GM12878 (cell line): ENCODE results near the gene ARID3A. TPM values are rescaled to one million over a fixed set of nuclear protein-coding genes. Genes with fewer than 3 reads are reported as not detected.

Experiments used
- BHLHE40 ChIP-seq, 2 experiments: fragments of 450-650 bp in 1 of 2; IDR thresholded peaks; 2 replicates each; pipeline ENCODE4 v1.6.1; 2011 to 2017; ENCODE audit warnings: low read depth in 2 of 2, borderline replicate concordance in 1 of 2, improper control_type of control experiment in 1 of 2, low read length in 1 of 2, mild to moderate bottlenecking in 1 of 2
- CREM ChIP-seq: IDR thresholded peaks from 2 replicates; pipeline ENCODE4 v1.6.1; 2014; ENCODE audit warnings: antibody characterized with exemption, low read depth
- DPF2 ChIP-seq: fragments of 450-650 bp; IDR thresholded peaks from 2 replicates; pipeline ENCODE4 v1.6.1; 2017; ENCODE audit warnings: mild to moderate bottlenecking
- HDAC2 ChIP-seq: fragments of 200-600 bp; sonication (generic); IDR thresholded peaks from 2 replicates; pipeline ENCODE4 v1.6.1; 2017
- JUNB ChIP-seq: IDR thresholded peaks from 2 replicates; pipeline ENCODE4 v1.6.1; 2016; ENCODE audit warnings: antibody characterized with exemption, mild to moderate bottlenecking
- JUND ChIP-seq: IDR thresholded peaks from 2 replicates; pipeline ENCODE4 v1.6.1; 2012; ENCODE audit warnings: low read depth, mild to moderate bottlenecking, low read length, improper control_type of control experiment, moderate library complexity
- LARP7 ChIP-seq: fragments of 450-650 bp; IDR thresholded peaks from 2 replicates; pipeline ENCODE4 v1.6.1; 2017; ENCODE audit warnings: mild to moderate bottlenecking
- MEF2A ChIP-seq: IDR thresholded peaks from 2 replicates; pipeline ENCODE4 v1.6.1; 2011; ENCODE audit warnings: low read depth, mild to moderate bottlenecking, low read length, moderate library complexity; ENCODE audit not compliant: insufficient read depth
- NR2F1 ChIP-seq: fragments of 450-650 bp; conservative IDR thresholded peaks from 2 replicates; pipeline ENCODE4 v1.6.1; 2017; ENCODE audit warnings: mild to moderate bottlenecking
- RB1 ChIP-seq: fragments of 450-650 bp; formaldehyde crosslinking; IDR thresholded peaks from 2 replicates; pipeline ENCODE4 v1.6.1; 2017; ENCODE audit warnings: mild to moderate bottlenecking, borderline replicate concordance
- RELA ChIP-seq: fragments of 450-650 bp; IDR thresholded peaks from 2 replicates; pipeline ENCODE4 v1.8.0; 2014; ENCODE audit warnings: borderline replicate concordance; ENCODE audit not compliant: partially characterized antibody
- RFX5 ChIP-seq: IDR thresholded peaks from 2 replicates; pipeline ENCODE4 v1.6.1; 2011; ENCODE audit warnings: low read depth, low read length, improper control_type of control experiment
- SREBF1 ChIP-seq: IDR thresholded peaks from 2 replicates; pipeline ENCODE4 v1.6.1; 2012; ENCODE audit warnings: mild to moderate bottlenecking, low read length
- SREBF2 ChIP-seq: IDR thresholded peaks from 2 replicates; pipeline ENCODE4 v1.6.1; 2012; ENCODE audit warnings: mild to moderate bottlenecking, low read length
- TCF3 ChIP-seq: IDR thresholded peaks from 2 replicates; pipeline ENCODE4 v1.6.1; 2012; ENCODE audit warnings: low read depth, mild to moderate bottlenecking, low read length, borderline replicate concordance; ENCODE audit not compliant: insufficient read depth
- polyA plus RNA-seq, 11 experiments: library from polyadenylated mRNA; depleted of rRNA in 4 of 11; unstranded in 6 of 11; stranded (reverse) in 5 of 11; fragments of >200 nt; fragmentation: Nextera tagmentation in 4 of 11; fragmentation: Illumina TruSeq in 1 of 11; extraction: Ambion mirVana in 4 of 11; extraction: Trizol in 1 of 11; gene quantifications; 1 replicate in 1 of 11; 2 replicates in 10 of 11; pipeline versions ENCODE4 v1.2.1 to v1.2.3, GENCODE V29; 2011 to 2016; ENCODE audit warnings: inconsistent platforms in 2 of 11, missing spikeins in 2 of 11, low read depth in 1 of 11
- total RNA-seq, 4 experiments: library from RNA; depleted of rRNA in 3 of 4; stranded (reverse); fragments of >200 nt in 3 of 4; fragmentation: Illumina TruSeq in 1 of 4; extraction: Trizol in 1 of 4; gene quantifications; 2 replicates each; pipeline versions ENCODE4 v1.2.1 to v1.2.3, GENCODE V29; 2013 to 2021
- TF ChIP-seq, protein P1 (sequence below): fragments of 450-650 bp; IDR thresholded peaks from 2 replicates; pipeline ENCODE4 v1.6.1; 2017; ENCODE audit warnings: mild to moderate bottlenecking, moderate library complexity
- TF ChIP-seq, protein P2 (sequence below): fragments of 450-650 bp; formaldehyde crosslinking; IDR thresholded peaks from 2 replicates; pipeline ENCODE4 v1.4.0; 2022; ENCODE audit warnings: mild to moderate bottlenecking, moderate library complexity
- TF ChIP-seq, protein P3 (sequence below): IDR thresholded peaks from 2 replicates; pipeline ENCODE4 v1.6.1; 2012; ENCODE audit warnings: low read depth, low read length, improper control_type of control experiment
- TF ChIP-seq, protein P4 (sequence below): fragments of 450-650 bp; IDR thresholded peaks from 2 replicates; pipeline ENCODE4 v1.6.1; 2014; ENCODE audit warnings: mild to moderate bottlenecking
- TF ChIP-seq, protein P5 (sequence below): IDR thresholded peaks from 2 replicates; pipeline ENCODE4 v1.6.1; 2011; ENCODE audit warnings: borderline replicate concordance, low read depth, mild to moderate bottlenecking, moderate library complexity, mixed read lengths, low read length; ENCODE audit not compliant: insufficient read depth; ENCODE audit errors: extremely low read length

ARID3A gene
- total and polyA plus RNA-seq, 10 of the 15 experiments (the other 5 are each of a cell fraction or from before 2014, with no cell fraction given), result 0.76 to 70.0 (median 16.7) TPM

DNA sequence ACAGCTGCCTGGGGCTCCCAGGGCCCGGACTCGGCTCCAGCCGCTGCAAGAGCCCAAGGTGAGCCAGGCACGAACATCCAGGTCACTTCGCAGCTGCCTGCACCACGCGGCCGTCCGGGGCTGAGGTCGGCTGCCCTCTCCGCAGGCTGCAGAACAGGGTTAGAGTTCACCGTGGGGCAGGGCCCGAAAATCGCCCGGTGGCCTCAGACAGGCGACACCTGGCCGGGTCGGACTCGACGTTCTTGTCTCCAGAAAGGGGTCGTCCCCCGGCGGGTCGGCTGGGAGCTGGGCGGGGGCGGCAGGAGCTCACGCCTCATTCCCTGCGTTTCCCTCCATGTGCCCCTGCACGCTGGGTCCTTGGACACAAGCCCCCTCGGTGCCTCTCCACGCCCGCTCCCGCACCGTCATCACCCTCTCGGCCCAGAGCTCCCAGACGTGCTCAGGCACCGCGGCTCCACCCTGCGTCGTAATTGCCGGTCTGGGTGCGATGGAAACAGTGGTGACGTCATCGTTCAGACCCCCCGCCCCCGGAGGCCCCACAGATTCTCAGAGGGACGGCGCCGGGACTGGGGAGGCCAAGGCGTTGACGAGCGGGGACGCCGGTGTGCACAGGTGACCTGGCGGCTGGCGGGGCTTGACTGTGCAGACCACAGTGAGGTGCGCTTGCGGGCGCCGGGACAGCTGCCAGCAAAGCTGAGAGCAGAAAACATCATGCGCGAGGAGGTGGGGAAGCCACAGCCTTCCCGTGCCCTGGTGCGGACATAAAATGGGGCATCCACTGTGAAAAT is 70.4 kb downstream of the ARID3A start (continued):
- TF ChIP-seq JUNB (no peak), DPF2 (peak; percentile 48; the same call in 1 of the 2 replicates), JUND (peak; percentile 65; the same call in 1 of the 2 replicates), RB1 (no peak), MEF2A (no peak), LARP7 (0 out of 2 replicates have a peak, but pooled peaks have one; percentile 13), RELA (no peak), SREBF2 (no peak), NR2F1 (0 out of 2 replicates have a peak, but pooled peaks have one; percentile 14), TCF3 (peak; percentile 51; the same call in 1 of the 2 replicates), BHLHE40 (IDR thresholded peaks at IDR 0.05; ENCODE audit: borderline replicate concordance in 1 of 2, low read depth in 2 of 2, low read length in 1 of 2) (peak in 1 of 2 experiments; percentile 38; a peak in 2 of 4 replicates), RFX5 (no peak), CREM (peak; percentile 82), HDAC2 (no peak), SREBF1 (no peak)
- TF ChIP-seq, protein P1, sequence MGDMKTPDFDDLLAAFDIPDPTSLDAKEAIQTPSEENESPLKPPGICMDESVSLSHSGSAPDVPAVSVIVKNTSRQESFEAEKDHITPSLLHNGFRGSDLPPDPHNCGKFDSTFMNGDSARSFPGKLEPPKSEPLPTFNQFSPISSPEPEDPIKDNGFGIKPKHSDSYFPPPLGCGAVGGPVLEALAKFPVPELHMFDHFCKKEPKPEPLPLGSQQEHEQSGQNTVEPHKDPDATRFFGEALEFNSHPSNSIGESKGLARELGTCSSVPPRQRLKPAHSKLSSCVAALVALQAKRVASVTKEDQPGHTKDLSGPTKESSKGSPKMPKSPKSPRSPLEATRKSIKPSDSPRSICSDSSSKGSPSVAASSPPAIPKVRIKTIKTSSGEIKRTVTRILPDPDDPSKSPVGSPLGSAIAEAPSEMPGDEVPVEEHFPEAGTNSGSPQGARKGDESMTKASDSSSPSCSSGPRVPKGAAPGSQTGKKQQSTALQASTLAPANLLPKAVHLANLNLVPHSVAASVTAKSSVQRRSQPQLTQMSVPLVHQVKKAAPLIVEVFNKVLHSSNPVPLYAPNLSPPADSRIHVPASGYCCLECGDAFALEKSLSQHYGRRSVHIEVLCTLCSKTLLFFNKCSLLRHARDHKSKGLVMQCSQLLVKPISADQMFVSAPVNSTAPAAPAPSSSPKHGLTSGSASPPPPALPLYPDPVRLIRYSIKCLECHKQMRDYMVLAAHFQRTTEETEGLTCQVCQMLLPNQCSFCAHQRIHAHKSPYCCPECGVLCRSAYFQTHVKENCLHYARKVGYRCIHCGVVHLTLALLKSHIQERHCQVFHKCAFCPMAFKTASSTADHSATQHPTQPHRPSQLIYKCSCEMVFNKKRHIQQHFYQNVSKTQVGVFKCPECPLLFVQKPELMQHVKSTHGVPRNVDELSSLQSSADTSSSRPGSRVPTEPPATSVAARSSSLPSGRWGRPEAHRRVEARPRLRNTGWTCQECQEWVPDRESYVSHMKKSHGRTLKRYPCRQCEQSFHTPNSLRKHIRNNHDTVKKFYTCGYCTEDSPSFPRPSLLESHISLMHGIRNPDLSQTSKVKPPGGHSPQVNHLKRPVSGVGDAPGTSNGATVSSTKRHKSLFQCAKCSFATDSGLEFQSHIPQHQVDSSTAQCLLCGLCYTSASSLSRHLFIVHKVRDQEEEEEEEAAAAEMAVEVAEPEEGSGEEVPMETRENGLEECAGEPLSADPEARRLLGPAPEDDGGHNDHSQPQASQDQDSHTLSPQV, result no peak
- TF ChIP-seq, protein P2, sequence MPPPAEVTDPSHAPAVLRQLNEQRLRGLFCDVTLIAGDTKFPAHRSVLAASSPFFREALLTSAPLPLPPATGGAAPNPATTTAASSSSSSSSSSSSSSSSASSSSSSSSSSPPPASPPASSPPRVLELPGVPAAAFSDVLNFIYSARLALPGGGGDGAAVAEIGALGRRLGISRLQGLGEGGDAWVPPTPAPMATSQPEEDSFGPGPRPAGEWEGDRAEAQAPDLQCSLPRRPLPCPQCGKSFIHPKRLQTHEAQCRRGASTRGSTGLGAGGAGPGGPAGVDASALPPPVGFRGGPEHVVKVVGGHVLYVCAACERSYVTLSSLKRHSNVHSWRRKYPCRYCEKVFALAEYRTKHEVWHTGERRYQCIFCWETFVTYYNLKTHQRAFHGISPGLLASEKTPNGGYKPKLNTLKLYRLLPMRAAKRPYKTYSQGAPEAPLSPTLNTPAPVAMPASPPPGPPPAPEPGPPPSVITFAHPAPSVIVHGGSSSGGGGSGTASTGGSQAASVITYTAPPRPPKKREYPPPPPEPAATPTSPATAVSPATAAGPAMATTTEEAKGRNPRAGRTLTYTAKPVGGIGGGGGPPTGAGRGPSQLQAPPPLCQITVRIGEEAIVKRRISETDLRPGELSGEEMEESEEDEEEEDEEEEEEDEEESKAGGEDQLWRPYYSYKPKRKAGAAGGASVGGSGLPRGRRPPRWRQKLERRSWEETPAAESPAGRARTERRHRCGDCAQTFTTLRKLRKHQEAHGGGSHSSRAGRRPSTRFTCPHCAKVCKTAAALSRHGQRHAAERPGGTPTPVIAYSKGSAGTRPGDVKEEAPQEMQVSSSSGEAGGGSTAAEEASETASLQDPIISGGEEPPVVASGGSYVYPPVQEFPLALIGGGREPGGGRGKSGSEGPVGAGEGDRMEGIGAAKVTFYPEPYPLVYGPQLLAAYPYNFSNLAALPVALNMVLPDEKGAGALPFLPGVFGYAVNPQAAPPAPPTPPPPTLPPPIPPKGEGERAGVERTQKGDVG, result no peak
- TF ChIP-seq, protein P3, sequence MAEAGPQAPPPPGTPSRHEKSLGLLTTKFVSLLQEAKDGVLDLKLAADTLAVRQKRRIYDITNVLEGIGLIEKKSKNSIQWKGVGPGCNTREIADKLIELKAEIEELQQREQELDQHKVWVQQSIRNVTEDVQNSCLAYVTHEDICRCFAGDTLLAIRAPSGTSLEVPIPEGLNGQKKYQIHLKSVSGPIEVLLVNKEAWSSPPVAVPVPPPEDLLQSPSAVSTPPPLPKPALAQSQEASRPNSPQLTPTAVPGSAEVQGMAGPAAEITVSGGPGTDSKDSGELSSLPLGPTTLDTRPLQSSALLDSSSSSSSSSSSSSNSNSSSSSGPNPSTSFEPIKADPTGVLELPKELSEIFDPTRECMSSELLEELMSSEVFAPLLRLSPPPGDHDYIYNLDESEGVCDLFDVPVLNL, result no peak
- TF ChIP-seq, protein P4, sequence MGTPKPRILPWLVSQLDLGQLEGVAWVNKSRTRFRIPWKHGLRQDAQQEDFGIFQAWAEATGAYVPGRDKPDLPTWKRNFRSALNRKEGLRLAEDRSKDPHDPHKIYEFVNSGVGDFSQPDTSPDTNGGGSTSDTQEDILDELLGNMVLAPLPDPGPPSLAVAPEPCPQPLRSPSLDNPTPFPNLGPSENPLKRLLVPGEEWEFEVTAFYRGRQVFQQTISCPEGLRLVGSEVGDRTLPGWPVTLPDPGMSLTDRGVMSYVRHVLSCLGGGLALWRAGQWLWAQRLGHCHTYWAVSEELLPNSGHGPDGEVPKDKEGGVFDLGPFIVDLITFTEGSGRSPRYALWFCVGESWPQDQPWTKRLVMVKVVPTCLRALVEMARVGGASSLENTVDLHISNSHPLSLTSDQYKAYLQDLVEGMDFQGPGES, result no peak
- TF ChIP-seq, protein P5, sequence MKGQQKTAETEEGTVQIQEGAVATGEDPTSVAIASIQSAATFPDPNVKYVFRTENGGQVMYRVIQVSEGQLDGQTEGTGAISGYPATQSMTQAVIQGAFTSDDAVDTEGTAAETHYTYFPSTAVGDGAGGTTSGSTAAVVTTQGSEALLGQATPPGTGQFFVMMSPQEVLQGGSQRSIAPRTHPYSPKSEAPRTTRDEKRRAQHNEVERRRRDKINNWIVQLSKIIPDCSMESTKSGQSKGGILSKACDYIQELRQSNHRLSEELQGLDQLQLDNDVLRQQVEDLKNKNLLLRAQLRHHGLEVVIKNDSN, result no peak
